ENCODE measurements around the gene TIRAP.

Gene TIRAP

GRCh38 chr11:126327281-126328000 is 44.5 kb downstream of the TIRAP start:
- no peak for DNase-seq

- no peak for DNase-seq
These were observed 45.1 kb downstream of the TIRAP start for GRCh38 chr11:126328001-126328390.

GRCh38 chr11:126328444-126328843 is 45.6 kb downstream of the TIRAP start:
- DNase-seq: no peak

- DNase-seq: no peak
These were observed 46.2 kb downstream of the TIRAP start for GRCh38 chr11:126328938-126329643.

GRCh38 chr11:126329644-126330211 is 46.8 kb downstream of the TIRAP start:
- no peak for DNase-seq

- DNase-seq: no peak
These were observed 48.4 kb downstream of the TIRAP start for GRCh38 chr11:126331286-126331685.

- DNase-seq: no peak
These were observed 49.4 kb downstream of the TIRAP start for GRCh38 chr11:126332221-126332711.

GRCh38 chr11:126333142-126333541 is 50.2 kb downstream of the TIRAP start:
- no peak for DNase-seq

- DNase-seq: no peak
These were observed 52.0 kb downstream of the TIRAP start for GRCh38 chr11:126334659-126335462.

- no peak for DNase-seq
These were observed 52.5 kb downstream of the TIRAP start for GRCh38 chr11:126335463-126335760.

GRCh38 chr11:126336138-126336541 is 53.2 kb downstream of the TIRAP start:
- no peak for DNase-seq

- no peak for DNase-seq
These were observed 53.8 kb downstream of the TIRAP start for GRCh38 chr11:126336671-126337101.

- DNase-seq: no peak
These were observed 54.2 kb downstream of the TIRAP start for GRCh38 chr11:126337126-126337473.

- no peak for DNase-seq
These were observed 54.8 kb downstream of the TIRAP start for GRCh38 chr11:126337474-126338241.

- DNase-seq: no peak
These were observed 55.6 kb downstream of the TIRAP start for GRCh38 chr11:126338346-126339055.

- DNase-seq: no peak
These were observed 56.4 kb downstream of the TIRAP start for GRCh38 chr11:126339073-126339862.

GRCh38 chr11:126339863-126340434 is 57.1 kb downstream of the TIRAP start:
- no peak for DNase-seq

- DNase-seq: no peak
These were observed 58.2 kb downstream of the TIRAP start for GRCh38 chr11:126340960-126341606.

GRCh38 chr11:126341760-126342161 is 58.9 kb downstream of the TIRAP start:
- DNase-seq: no peak

- no peak for DNase-seq
These were observed 60.2 kb downstream of the TIRAP start for GRCh38 chr11:126343051-126343450.

Measured in activated gamma-delta T cell (primary cell).